Nephron progenitor cell (in vitro differentiated cells): ENCODE results near the gene EPHB6.

Experiments used
- DNase-seq: peaks from one replicate; pipeline ENCODE4 v3.0.0; 2021
- H3K27ac Mint-ChIP-seq: 2 replicates; pipeline ENCODE4 v1.8.0; 2021; ENCODE audit warnings: mild to moderate bottlenecking, moderate library complexity, mixed read lengths
- H3K27me3 Mint-ChIP-seq: 2 replicates; pipeline ENCODE4 v1.8.0; 2021; ENCODE audit warnings: mild to moderate bottlenecking, low read depth, mixed read lengths; ENCODE audit not compliant: poor library complexity
- H3K36me3 Mint-ChIP-seq: 2 replicates; pipeline ENCODE4 v1.8.0; 2021; ENCODE audit warnings: low read depth, mixed read lengths
- H3K4me1 Mint-ChIP-seq: 2 replicates; pipeline ENCODE4 v1.8.0; 2021; ENCODE audit warnings: mixed read lengths
- H3K4me3 Mint-ChIP-seq: 2 replicates; pipeline ENCODE4 v1.8.0; 2021; ENCODE audit warnings: mild to moderate bottlenecking, moderate library complexity, mixed read lengths
- H3K9me3 Mint-ChIP-seq: 2 replicates; pipeline ENCODE4 v1.8.0; 2021; ENCODE audit warnings: mild to moderate bottlenecking, moderate library complexity, mixed read lengths
- CTCF ChIP-seq: fragments of 200-600 bp; sonication (generic); IDR thresholded peaks from 2 replicates; pipeline ENCODE4 v1.5.0; 2021; ENCODE audit warnings: antibody characterized with exemption

The EPHB6 gene

DNA sequence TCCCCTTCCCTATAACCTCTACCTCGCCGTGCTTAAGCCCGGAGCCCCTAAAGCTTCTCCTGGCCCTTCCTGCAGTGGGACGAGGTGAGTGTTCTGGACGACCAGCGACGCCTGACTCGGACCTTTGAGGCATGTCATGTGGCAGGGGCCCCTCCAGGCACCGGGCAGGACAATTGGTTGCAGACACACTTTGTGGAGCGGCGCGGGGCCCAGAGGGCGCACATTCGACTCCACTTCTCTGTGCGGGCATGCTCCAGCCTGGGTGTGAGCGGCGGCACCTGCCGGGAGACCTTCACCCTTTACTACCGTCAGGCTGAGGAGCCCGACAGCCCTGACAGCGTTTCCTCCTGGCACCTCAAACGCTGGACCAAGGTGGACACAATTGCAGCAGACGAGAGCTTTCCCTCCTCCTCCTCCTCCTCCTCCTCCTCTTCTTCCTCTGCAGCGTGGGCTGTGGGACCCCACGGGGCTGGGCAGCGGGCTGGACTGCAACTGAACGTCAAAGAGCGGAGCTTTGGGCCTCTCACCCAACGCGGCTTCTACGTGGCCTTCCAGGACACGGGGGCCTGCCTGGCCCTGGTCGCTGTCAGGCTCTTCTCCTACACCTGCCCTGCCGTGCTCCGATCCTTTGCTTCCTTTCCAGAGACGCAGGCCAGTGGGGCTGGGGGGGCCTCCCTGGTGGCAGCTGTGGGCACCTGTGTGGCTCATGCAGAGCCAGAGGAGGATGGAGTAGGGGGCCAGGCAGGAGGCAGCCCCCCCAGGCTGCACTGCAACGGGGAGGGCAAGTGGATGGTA is 9.2 kb downstream of the EPHB6 start:
- H3K27me3 Mint-ChIP-seq, result peaks cover 11% of the 10 kb centered on the region
- no peaks in the 10 kb centered on the region for H3K36me3 Mint-ChIP-seq
- H3K4me3 Mint-ChIP-seq, result no peak overlapping the region
- DNase-seq, result no peak
- no peak overlapping the region for H3K27ac Mint-ChIP-seq
- H3K9me3 Mint-ChIP-seq, result no peaks in the 10 kb centered on the region
- TF ChIP-seq CTCF, result no peak
- H3K4me1 Mint-ChIP-seq, result peaks cover 8% of the 10 kb centered on the region

- Mint-ChIP-seq H3K4me3 (no peak overlapping the region), H3K27ac (no peak overlapping the region), H3K4me1 (peaks cover 8% of the 10 kb centered on the region), H3K36me3 (peaks cover 6% of the 10 kb centered on the region), H3K27me3 (peaks cover 11% of the 10 kb centered on the region), H3K9me3 (no peaks in the 10 kb centered on the region)
- DNase-seq, result no peak
- TF ChIP-seq CTCF, result no peak
Observed at GRCh38 chr7:142864980-142865747, 10.3 kb downstream of the EPHB6 start.

- Mint-ChIP-seq H3K9me3 (no peaks in the 10 kb centered on the region), H3K27me3 (peaks cover 11% of the 10 kb centered on the region)
- TF ChIP-seq CTCF, result no peak
Observed at GRCh38 chr7:142865766-142866165, 10.9 kb downstream of the EPHB6 start.

GRCh38 chr7:142866361-142867096 is 11.7 kb downstream of the EPHB6 start:
- TF ChIP-seq CTCF, result peak; percentile 54
- no peak overlapping the region for H3K4me3 Mint-ChIP-seq
- peaks cover 11% of the 10 kb centered on the region for H3K27me3 Mint-ChIP-seq
- no peak overlapping the region for H3K27ac Mint-ChIP-seq
- H3K36me3 Mint-ChIP-seq, result peaks cover 15% of the 10 kb centered on the region
- H3K9me3 Mint-ChIP-seq, result no peaks in the 10 kb centered on the region
- H3K4me1 Mint-ChIP-seq, result peaks cover 8% of the 10 kb centered on the region
- DNase-seq, result peak; percentile 60

More at GRCh38 chr7:142865766-142866165, 10.9 kb downstream of the EPHB6 start:
- no peak for DNase-seq
- Mint-ChIP-seq H3K36me3 (peaks cover 8% of the 10 kb centered on the region), H3K27ac (no peak overlapping the region), H3K4me3 (no peak overlapping the region), H3K4me1 (peaks cover 8% of the 10 kb centered on the region)

DNA sequence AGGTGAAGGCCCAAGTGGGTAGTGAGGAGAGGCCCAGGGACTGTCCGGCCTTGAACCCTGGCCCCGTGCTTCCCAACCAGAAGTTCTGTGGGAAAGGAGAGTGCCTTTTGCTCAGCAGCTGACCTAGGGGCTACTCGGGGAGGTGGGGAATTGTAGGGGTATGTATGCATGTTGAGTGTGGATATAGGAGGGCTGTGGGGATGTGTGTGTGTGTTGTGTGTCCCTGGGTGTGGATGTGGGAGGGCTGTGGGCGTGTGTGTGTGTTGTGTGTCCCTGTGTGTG is 12.2 kb downstream of the EPHB6 start:
- Mint-ChIP-seq H3K27ac (no peak overlapping the region), H3K27me3 (peaks cover 11% of the 10 kb centered on the region), H3K36me3 (peaks cover 21% of the 10 kb centered on the region), H3K4me1 (peaks cover 8% of the 10 kb centered on the region), H3K4me3 (no peak overlapping the region), H3K9me3 (no peaks in the 10 kb centered on the region)
- TF ChIP-seq CTCF, result no peak
- no peak for DNase-seq
